NT2/D1 (cell line): ENCODE data around the gene UNG.

Experiments
- DNase-seq: peaks from one replicate; pipeline ENCODE4 v3.0.0-alpha.2; 2011; ENCODE audit warnings: low read depth, low spot score
- H3K27me3 ChIP-seq: 2 replicates; pipeline ENCODE4 v1.6.0; 2011; ENCODE audit warnings: mild to moderate bottlenecking; ENCODE audit not compliant: insufficient read length, insufficient read depth
- H3K36me3 ChIP-seq: 2 replicates; pipeline ENCODE4 v1.6.1; 2011; ENCODE audit warnings: mild to moderate bottlenecking, low read length, mixed read lengths; ENCODE audit not compliant: insufficient read depth, insufficient read length
- H3K4me1 ChIP-seq: 2 replicates; pipeline ENCODE4 v1.5.1; 2011; ENCODE audit not compliant: insufficient read depth, insufficient read length
- H3K4me3 ChIP-seq: 2 replicates; pipeline ENCODE4 v1.5.1; 2011; ENCODE audit warnings: low read depth; ENCODE audit not compliant: insufficient read length
- H3K9ac ChIP-seq: 2 replicates; pipeline ENCODE4 v1.6.0; 2011; ENCODE audit warnings: low read depth; ENCODE audit not compliant: insufficient read length
- H3K9me3 ChIP-seq: 2 replicates; pipeline ENCODE4 v1.5.1; 2011; ENCODE audit warnings: mild to moderate bottlenecking, low read length; ENCODE audit not compliant: insufficient read depth
- SUZ12 ChIP-seq: IDR thresholded peaks from 2 replicates; pipeline ENCODE4 v1.6.1; 2011; ENCODE audit not compliant: insufficient read length, insufficient read depth; ENCODE audit errors: extremely low read depth
- YY1 ChIP-seq: IDR thresholded peaks from 2 replicates; pipeline ENCODE4 v1.6.1; 2011; ENCODE audit not compliant: insufficient read length, insufficient read depth
- ZNF274 ChIP-seq: IDR thresholded peaks from 2 replicates; pipeline ENCODE4 v1.6.1; 2011; ENCODE audit warnings: mild to moderate bottlenecking, low read depth, low read length

UNG gene

DNA sequence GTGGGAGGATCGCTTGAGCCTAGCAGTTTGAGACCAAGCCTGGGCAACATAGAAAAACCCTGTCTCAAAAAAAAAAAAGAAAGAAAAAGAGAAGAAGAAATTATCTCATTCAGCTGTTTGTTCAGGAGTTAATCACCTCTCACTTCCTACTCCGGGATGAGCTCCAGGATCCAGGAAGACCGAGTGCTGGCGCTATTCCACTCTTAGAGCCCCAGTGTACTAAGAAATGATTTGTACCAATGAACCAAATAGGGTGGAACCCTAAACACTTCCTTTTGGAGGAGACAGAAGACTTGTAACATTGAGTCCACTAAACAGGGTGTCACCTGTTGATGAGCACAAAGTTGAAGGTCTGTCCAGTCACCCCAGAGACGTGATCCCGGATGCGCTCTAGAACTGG, 7.7 kb upstream of the UNG start:
- Histone ChIP-seq H3K4me1 (peaks cover 6% of the 10 kb centered on the region), H3K4me3 (no peak overlapping the region), H3K9me3 (peaks cover 7% of the 10 kb centered on the region; the same call in 1 of the 2 replicates), H3K9ac (no peak overlapping the region), H3K27me3 (no peaks in the 10 kb centered on the region), H3K36me3 (peaks cover 29% of the 10 kb centered on the region)
- DNase-seq: no peak
- TF ChIP-seq YY1 (no peak), SUZ12 (no peak), ZNF274 (no peak)

DNA sequence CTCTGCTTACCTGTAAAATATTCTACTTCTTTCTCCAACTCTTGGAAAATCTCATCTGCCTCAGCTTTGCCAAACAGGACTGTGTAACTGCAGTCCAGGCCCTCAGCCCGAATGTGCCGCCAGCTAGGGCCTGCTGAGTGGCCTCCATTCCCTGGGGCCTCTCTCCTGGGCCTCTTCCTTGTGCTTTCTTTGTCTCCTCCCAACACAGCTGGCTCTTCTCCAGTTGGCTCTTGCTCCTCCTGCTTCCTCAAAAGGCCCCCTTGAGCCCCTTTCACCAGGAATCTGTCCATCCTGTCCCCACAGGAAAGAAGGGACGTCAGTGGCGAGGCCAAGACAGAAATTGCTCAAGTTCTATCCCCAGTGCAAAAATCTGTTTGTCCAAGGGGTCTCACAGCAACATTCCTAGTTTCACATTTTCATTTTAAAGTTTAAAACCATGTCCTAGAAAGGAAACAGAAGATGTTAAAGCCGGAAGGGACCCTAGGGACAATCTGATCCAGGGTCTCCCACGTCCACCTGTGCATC, 4.8 kb upstream of the UNG start:
- no peak for TF ChIP-seq ZNF274
- no peak for TF ChIP-seq SUZ12
- TF ChIP-seq YY1: no peak
- Histone ChIP-seq H3K9me3 (peaks cover 7% of the 10 kb centered on the region; the same call in 1 of the 2 replicates), H3K4me3 (no peak overlapping the region), H3K9ac (no peak overlapping the region), H3K36me3 (peaks cover 11% of the 10 kb centered on the region), H3K4me1 (peaks cover 6% of the 10 kb centered on the region), H3K27me3 (no peaks in the 10 kb centered on the region)
- DNase-seq: no peak

DNA sequence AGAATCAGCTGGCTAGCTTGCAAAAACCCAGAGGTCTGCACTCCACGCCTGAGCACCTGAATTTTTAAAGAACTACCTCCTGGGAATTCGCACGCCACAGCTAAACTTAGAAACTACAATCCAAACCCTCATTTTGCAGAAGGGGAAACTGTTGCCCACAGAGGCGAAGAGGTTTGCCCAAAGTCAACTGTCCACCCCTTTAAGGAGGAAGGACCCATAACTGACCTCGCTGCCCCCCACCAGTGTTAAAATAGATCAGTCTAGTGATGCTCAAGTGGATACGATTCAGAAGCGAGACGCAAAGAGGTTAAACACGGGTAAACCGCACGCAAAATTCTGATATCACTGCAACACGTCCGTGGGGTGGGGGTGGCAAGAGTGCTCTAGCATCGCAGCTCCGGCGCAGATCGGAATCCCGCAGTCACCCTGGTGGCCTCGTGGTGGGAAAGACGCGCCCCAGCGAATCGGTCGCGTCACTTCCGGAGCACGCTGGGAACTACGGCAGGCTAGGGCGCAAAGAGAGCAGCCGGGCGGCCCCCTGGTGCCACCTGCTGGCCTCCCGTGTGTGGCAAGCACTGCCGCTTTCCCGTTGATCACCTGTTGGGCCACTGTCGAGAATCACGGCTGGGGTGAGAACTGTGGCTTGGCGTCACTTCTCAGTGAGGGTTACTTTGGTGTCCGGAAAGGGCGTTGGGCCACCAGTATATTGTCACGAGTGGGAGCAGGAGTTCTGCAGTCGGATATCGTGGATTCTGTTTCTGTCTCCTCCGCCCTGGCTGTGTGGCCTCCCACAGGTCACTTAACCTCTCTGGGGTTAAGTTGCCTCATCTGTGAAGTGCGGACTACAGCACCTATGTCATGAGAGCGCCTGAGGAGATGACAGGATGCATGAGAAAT, 4.1 kb upstream of the UNG start, which contains the start of gene ALKBH2:
Gene ALKBH2, minus strand, starts transcription at position 451 of the 897 bp plus-strand sequence. CDS start 686 bp downstream, outside the sequence.
- Histone ChIP-seq H3K9ac (no peak within 1 kb of the TSS), H3K4me1 (peaks cover 6% of the 10 kb centered on the region), H3K36me3 (peaks cover 6% of the 10 kb centered on the region), H3K9me3 (peaks cover 7% of the 10 kb centered on the region; the same call in 1 of the 2 replicates), H3K4me3 (peak within 1 kb of the TSS; percentile 3), H3K27me3 (no peaks in the 10 kb centered on the region)
- no peak for TF ChIP-seq YY1
- TF ChIP-seq SUZ12: no peak
- TF ChIP-seq ZNF274: no peak
- peak; percentile 89 for DNase-seq

GRCh38 chr12:109097140-109097434, 310 bp upstream of the UNG start:
- no peak for TF ChIP-seq SUZ12
- H3K9me3 ChIP-seq: peaks cover 7% of the 10 kb centered on the region; the same call in 1 of the 2 replicates
- H3K4me3 ChIP-seq: peak overlapping the region; percentile 73
- H3K4me1 ChIP-seq: peaks cover 6% of the 10 kb centered on the region
- no peaks in the 10 kb centered on the region for H3K27me3 ChIP-seq
- DNase-seq: no peak
- peaks cover 37% of the 10 kb centered on the region for H3K36me3 ChIP-seq
- H3K9ac ChIP-seq: peak overlapping the region; percentile 12

DNA sequence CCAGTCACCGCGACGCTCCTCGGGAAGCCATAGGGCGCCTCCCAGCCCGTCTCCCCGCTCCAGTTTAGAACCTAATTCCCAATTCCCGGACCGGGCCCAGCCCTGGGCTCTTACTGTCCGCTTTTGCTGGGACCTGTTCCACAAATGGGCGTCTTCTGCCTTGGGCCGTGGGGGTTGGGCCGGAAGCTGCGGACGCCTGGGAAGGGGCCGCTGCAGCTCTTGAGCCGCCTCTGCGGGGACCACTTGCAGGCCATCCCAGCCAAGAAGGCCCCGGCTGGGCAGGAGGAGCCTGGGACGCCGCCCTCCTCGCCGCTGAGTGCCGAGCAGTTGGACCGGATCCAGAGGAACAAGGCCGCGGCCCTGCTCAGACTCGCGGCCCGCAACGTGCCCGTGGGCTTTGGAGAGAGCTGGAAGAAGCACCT, 797 bp downstream of the UNG start:
- no peak for DNase-seq
- peaks cover 47% of the 10 kb centered on the region for H3K36me3 ChIP-seq
- TF ChIP-seq SUZ12: no peak
- no peak for TF ChIP-seq YY1
- TF ChIP-seq ZNF274: no peak

GRCh38 chr12:109098651-109099050, 1.3 kb downstream of the UNG start:
- Histone ChIP-seq H3K27me3 (no peaks in the 10 kb centered on the region), H3K36me3 (peaks cover 52% of the 10 kb centered on the region), H3K4me3 (peak overlapping the region; percentile 80), H3K9me3 (no peaks in the 10 kb centered on the region), H3K9ac (peak overlapping the region; percentile 90), H3K4me1 (no peaks in the 10 kb centered on the region)
- DNase-seq: no peak
- TF ChIP-seq SUZ12 (no peak), YY1 (no peak), ZNF274 (no peak)

More for the DNA sequence above, 797 bp downstream of the UNG start:
- no peaks in the 10 kb centered on the region for H3K4me1 ChIP-seq
- peak overlapping the region; percentile 80 for H3K4me3 ChIP-seq
- H3K9ac ChIP-seq: peak overlapping the region; percentile 90
- H3K9me3 ChIP-seq: no peaks in the 10 kb centered on the region
- no peaks in the 10 kb centered on the region for H3K27me3 ChIP-seq

- Histone ChIP-seq H3K4me1 (no peaks in the 10 kb centered on the region), H3K36me3 (peaks cover 60% of the 10 kb centered on the region), H3K9ac (no peak overlapping the region), H3K27me3 (no peaks in the 10 kb centered on the region), H3K4me3 (peak overlapping the region; percentile 80), H3K9me3 (no peaks in the 10 kb centered on the region)
- no peak for TF ChIP-seq YY1
- TF ChIP-seq SUZ12: no peak
- TF ChIP-seq ZNF274: no peak
- DNase-seq: no peak
These were observed 2.1 kb downstream of the UNG start for GRCh38 chr12:109099431-109100020.
